T-cell (primary cell): Measurements from ENCODE around the gene RALBP1. TPM values are rescaled to one million over a fixed set of nuclear protein-coding genes. Genes with fewer than 3 reads are reported as not detected.

Source experiments
- ATAC-seq, 4 experiments: fragments of 200-7000 bp in 3 of 4; fragments of 150-1000 bp in 1 of 4; cut with Tn5 transposase; replicated peaks in 1 of 4; 1 replicate in 3 of 4; 2 replicates in 1 of 4; pipeline ENCODE4 v1.10.0; 2021; ENCODE audit warnings: moderate library complexity in 3 of 4, mild to moderate bottlenecking in 2 of 4, moderate number of reproducible peaks in 1 of 4
- CTCF ChIA-PET, 2 donors: fragments of 300-600 bp; sonication (Branson Sonifier 250); formaldehyde crosslinking; loops; one replicate each; lab custom pipeline; 2022; ENCODE audit warnings: antibody characterized with exemption in 2 of 2; lab: Charles Lee
- POLR2A ChIA-PET, 2 donors: fragments of 300-600 bp; sonication (Branson Sonifier 250); formaldehyde crosslinking; loops; one replicate each; lab custom pipeline; 2022; ENCODE audit warnings: antibody characterized with exemption in 2 of 2; lab: Charles Lee
- DNase-seq, 35 experiments: peaks; one replicate each; pipeline versions ENCODE4 v3.0.0 to v3.0.0-alpha.2; 2013 to 2023
- H3K27ac ChIP-seq: one replicate; pipeline ENCODE4 v1.5.1; 2013; ENCODE audit warnings: low read length
- H3K27me3 ChIP-seq, 2 experiments: replicated peaks in 1 of 2; 1 replicate in 1 of 2; 2 replicates in 1 of 2; pipeline versions ENCODE4 v1.6.1 to v1.7.0; 2013; ENCODE audit warnings: low read length in 1 of 2, mixed read lengths in 1 of 2; ENCODE audit not compliant: control insufficient read depth in 2 of 2, insufficient read depth in 2 of 2; ENCODE audit errors: extremely low read depth in 1 of 2
- H3K36me3 ChIP-seq, 2 donors: 1 replicate in 1 of 2; 2 replicates in 1 of 2; pipeline versions ENCODE4 v1.6.1 to v1.7.0; 2013; ENCODE audit warnings: low read length in 1 of 2; ENCODE audit not compliant: control insufficient read depth in 2 of 2, insufficient read depth in 1 of 2; ENCODE audit errors: extremely low read depth in 1 of 2
- H3K4me1 ChIP-seq, 2 experiments: 1 replicate in 1 of 2; 2 replicates in 1 of 2; pipeline versions ENCODE4 v1.6.1 to v1.7.0; 2013; ENCODE audit warnings: low read length in 2 of 2, mixed read lengths in 1 of 2; ENCODE audit not compliant: insufficient read depth in 2 of 2, control insufficient read depth in 1 of 2; ENCODE audit errors: extremely low read depth in 1 of 2
- H3K4me3 ChIP-seq, 2 donors: 1 replicate in 1 of 2; 2 replicates in 1 of 2; pipeline versions ENCODE4 v1.5.1 to v1.7.0; 2013; ENCODE audit warnings: mild to moderate bottlenecking in 2 of 2, low read length in 1 of 2, moderate library complexity in 1 of 2; ENCODE audit not compliant: control insufficient read depth in 1 of 2; ENCODE audit errors: extremely low read depth in 1 of 2
- H3K9me3 ChIP-seq: 2 replicates; pipeline ENCODE4 v1.7.0; 2013
- H3K27ac Mint-ChIP-seq, 2 donors: one replicate each; pipeline ENCODE4 v1.8.0; 2020 to 2021; ENCODE audit warnings: mild to moderate bottlenecking in 2 of 2, mixed read lengths in 2 of 2
- H3K27me3 Mint-ChIP-seq, 2 donors: one replicate each; pipeline ENCODE4 v1.8.0; 2021 to 2022; ENCODE audit warnings: mixed read lengths in 2 of 2
- H3K36me3 Mint-ChIP-seq: one replicate; pipeline ENCODE4 v1.8.0; 2021; ENCODE audit warnings: mixed read lengths
- H3K4me1 Mint-ChIP-seq, 3 donors: one replicate each; pipeline ENCODE4 v1.8.0; 2020 to 2022; ENCODE audit warnings: mixed read lengths in 3 of 3, mild to moderate bottlenecking in 1 of 3
- H3K4me3 Mint-ChIP-seq, 3 donors: one replicate each; pipeline ENCODE4 v1.8.0; 2020 to 2022; ENCODE audit warnings: mild to moderate bottlenecking in 3 of 3, mixed read lengths in 3 of 3, moderate library complexity in 3 of 3
- H3K9me3 Mint-ChIP-seq, 3 donors: one replicate each; pipeline ENCODE4 v1.8.0; 2020 to 2022; ENCODE audit warnings: mixed read lengths in 3 of 3
- WGBS: methylation state at CpG from one replicate; pipeline ENCODE4 v1.1.5; 2013; ENCODE audit warnings: missing lambda C conversion rate; ENCODE audit not compliant: insufficient coverage; 5-methylcytosine and 5-hydroxymethylcytosine counted together
- total RNA-seq, 35 experiments: library from RNA in 6 of 35; stranded (reverse) in 6 of 35; fragments of 120-200 nt in 1 of 35; gene quantifications; one replicate each; pipeline versions ENCODE4 v1.2.1 to v1.2.4 and lab custom pipeline; 2013 to 2026

Gene RALBP1
- total RNA-seq, 5 donors from 2014 or later (not counting 1 experiment from before 2014, with no cell fraction given) = 21.6 to 42.7 (median 41.5) TPM

DNA sequence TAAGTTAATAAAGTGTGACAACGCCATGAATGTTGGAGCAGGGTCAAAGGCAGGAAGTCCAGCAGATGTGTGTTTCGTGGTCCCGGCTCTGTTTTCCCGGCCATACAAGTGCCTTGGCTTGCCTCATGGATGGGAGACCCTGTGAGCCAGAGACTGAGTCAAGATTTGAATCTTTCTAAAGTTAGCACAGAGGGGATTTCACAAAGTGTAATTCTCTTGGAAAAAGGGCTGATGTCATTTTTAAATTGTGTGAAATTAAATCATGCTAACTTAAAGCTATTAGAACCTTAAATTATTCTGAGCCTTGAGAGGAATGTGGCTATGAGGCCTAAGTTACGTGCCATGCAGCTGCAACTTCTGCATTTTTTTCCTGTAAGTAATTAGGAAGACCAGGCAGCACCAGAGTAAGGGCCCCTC lies 38.3 kb upstream of the RALBP1 start:
- Mint-ChIP-seq H3K4me1 (peaks cover 4 to 7% (median 6%) of the 10 kb centered on the region in 3 donors), H3K9me3 (no peaks in the 10 kb centered on the region), H3K4me3 (no peak overlapping the region), H3K36me3 (no peaks in the 10 kb centered on the region), H3K27ac (no peak overlapping the region), H3K27me3 (peaks cover 8 to 9% of the 10 kb centered on the region in 2 donors)
- CTCF ChIA-PET = no interaction called here
- no peak overlapping the region for H3K27ac ChIP-seq
- no peaks in the 10 kb centered on the region for H3K4me1 ChIP-seq
- WGBS = 89% methylated on average over 4 of the region's 5 CpGs
- no peaks in the 10 kb centered on the region for H3K9me3 ChIP-seq
- peaks cover 0 to 6% of the 10 kb centered on the region in 2 experiments for H3K27me3 ChIP-seq
- DNase-seq (no peak), ATAC-seq (no peak)
- no peaks in the 10 kb centered on the region for H3K36me3 ChIP-seq
- H3K4me3 ChIP-seq = no peak overlapping the region
- POLR2A ChIA-PET = no interaction called here

DNA sequence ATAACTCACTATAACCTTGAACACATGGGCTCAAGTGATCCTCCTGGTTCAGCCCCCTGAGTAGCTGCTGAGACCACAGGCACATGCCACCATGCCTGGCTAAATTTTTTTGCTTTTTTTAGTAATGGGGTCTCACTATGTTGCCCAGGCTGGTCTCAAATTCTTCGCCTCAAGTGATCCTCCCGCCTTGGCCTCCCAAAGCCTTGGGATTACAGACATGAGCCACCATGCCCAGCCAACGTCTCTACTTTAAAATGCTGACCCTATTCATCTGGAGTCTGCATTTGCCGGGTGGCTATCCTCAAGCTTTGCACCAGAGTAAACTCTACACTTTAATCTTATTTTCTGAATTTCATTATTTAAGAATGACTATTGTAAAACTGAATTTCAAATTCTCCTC lies 37.6 kb upstream of the RALBP1 start:
- Mint-ChIP-seq H3K4me3 (no peak overlapping the region), H3K4me1 (peaks cover 4 to 7% (median 6%) of the 10 kb centered on the region in 3 donors)
- WGBS = 93% methylated on average over 2 of the region's 4 CpGs

DNA sequence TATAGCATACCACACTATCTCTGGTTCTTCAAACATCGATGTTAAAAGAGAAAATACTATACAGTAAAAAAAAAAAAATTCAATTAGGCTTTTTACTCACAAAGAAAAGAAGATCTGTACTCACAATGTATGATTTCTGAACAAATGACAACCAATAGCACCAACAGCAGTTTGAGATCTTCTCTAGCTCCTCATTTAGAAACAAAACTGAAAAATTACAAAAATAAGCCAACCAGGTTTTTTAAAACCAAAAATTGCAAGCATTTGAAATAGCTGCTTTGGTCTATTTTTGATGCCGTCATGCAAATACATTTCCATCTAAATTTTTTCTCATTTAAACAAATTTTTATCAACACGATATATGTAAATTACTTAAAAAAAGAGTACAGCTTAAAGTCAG lies 34.3 kb upstream of the RALBP1 start:
- Mint-ChIP-seq H3K27me3 (peaks cover 4 to 7% of the 10 kb centered on the region in 2 donors), H3K27ac (no peak overlapping the region), H3K9me3 (no peaks in the 10 kb centered on the region), H3K4me1 (no peaks in the 10 kb centered on the region), H3K4me3 (no peak overlapping the region), H3K36me3 (no peaks in the 10 kb centered on the region)
- Histone ChIP-seq H3K36me3 (no peaks in the 10 kb centered on the region), H3K27me3 (peaks cover 0 to 2% of the 10 kb centered on the region in 2 experiments), H3K4me1 (no peaks in the 10 kb centered on the region), H3K4me3 (no peak overlapping the region), H3K27ac (no peak overlapping the region), H3K9me3 (no peaks in the 10 kb centered on the region)
- CTCF ChIA-PET = interaction anchor here (0.6 to 0.7 kb wide), 3 partner anchors 69 to 407 kb away, joined by 3 to 10 read pairs (median 3); no protein-coding TSS in a partner anchor
- no peak for DNase-seq
- no peak for ATAC-seq
- WGBS = no CpG with 5 or more reads among the region's 3 CpGs
- POLR2A ChIA-PET = no interaction called here

More for the DNA sequence above, 37.6 kb upstream of the RALBP1 start:
- Histone ChIP-seq H3K36me3 (no peaks in the 10 kb centered on the region), H3K27me3 (peaks cover 0 to 9% of the 10 kb centered on the region in 2 experiments), H3K4me3 (no peak overlapping the region), H3K27ac (no peak overlapping the region), H3K9me3 (no peaks in the 10 kb centered on the region), H3K4me1 (no peaks in the 10 kb centered on the region)
- no peak for DNase-seq
- Mint-ChIP-seq H3K36me3 (no peaks in the 10 kb centered on the region), H3K9me3 (no peaks in the 10 kb centered on the region), H3K27me3 (peaks cover 8 to 9% of the 10 kb centered on the region in 2 donors), H3K27ac (no peak overlapping the region)
- ChIA-PET CTCF (no interaction called here), POLR2A (no interaction called here)
- no peak for ATAC-seq

DNA sequence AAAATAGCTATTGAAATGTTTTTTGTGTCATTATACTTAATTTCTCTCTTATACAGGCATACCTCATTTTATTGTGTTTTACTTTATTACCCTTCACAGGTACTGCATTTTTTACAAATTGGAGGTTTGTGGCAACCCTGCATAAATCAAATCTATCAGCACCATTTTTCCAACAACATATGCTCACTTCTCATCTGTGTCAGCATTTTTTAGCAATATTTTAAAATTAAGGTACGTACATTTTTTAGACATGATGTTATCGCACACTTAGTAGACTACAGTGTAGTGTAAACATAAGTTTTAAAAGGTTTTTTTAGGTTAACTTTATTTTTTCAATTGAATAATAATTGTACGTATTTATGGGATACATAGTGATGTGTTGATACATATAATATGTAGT lies 30.8 kb upstream of the RALBP1 start:
- H3K9me3 Mint-ChIP-seq = peaks cover 4 to 15% (median 6%) of the 10 kb centered on the region in 3 donors
- H3K4me1 Mint-ChIP-seq = no peaks in the 10 kb centered on the region
- no peaks in the 10 kb centered on the region for H3K9me3 ChIP-seq
- POLR2A ChIA-PET = no interaction called here
- no CpG with 5 or more reads among the region's 3 CpGs for WGBS
- CTCF ChIA-PET = no interaction called here
- H3K27me3 ChIP-seq = peaks cover 0 to 12% of the 10 kb centered on the region in 2 experiments
- H3K4me1 ChIP-seq = no peaks in the 10 kb centered on the region
- H3K4me3 ChIP-seq = no peak overlapping the region
- H3K36me3 ChIP-seq = no peaks in the 10 kb centered on the region
- no peak overlapping the region for H3K27ac ChIP-seq
- no peak overlapping the region for H3K27ac Mint-ChIP-seq
- no peak for DNase-seq
- peaks cover 6 to 7% of the 10 kb centered on the region in 2 donors for H3K27me3 Mint-ChIP-seq
- H3K4me3 Mint-ChIP-seq = no peak overlapping the region
- no peaks in the 10 kb centered on the region for H3K36me3 Mint-ChIP-seq
- no peak for ATAC-seq

DNA sequence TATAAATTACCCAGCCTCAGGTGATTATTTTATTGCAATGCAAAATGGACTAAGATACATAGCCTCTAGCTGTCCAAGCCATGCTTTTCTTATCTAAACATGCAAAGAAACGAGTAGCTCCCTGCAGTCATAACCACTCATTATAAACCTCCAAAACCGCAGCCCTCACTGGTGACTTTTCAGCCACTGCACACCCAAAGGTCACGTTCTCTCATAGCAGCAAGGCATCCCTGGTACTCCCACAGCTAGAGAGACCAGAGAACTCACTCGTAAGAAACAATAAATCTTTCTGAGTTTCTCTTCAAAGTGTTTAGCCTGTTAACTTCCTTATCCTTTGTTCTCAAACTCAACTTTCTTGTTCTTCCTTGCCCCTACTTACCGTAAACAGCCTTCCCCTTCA lies 28.5 kb upstream of the RALBP1 start:
- no peaks in the 10 kb centered on the region for H3K4me1 Mint-ChIP-seq
- H3K27me3 ChIP-seq = peaks cover 0 to 12% of the 10 kb centered on the region in 2 experiments
- ChIA-PET POLR2A (no interaction called here), CTCF (no interaction called here)
- no peaks in the 10 kb centered on the region for H3K9me3 ChIP-seq
- H3K4me1 ChIP-seq = no peaks in the 10 kb centered on the region
- ATAC-seq = no peak
- H3K36me3 Mint-ChIP-seq = no peaks in the 10 kb centered on the region
- H3K27ac Mint-ChIP-seq = no peak overlapping the region
- 82% methylated on average over 5 of the region's 5 CpGs for whole genome bisulfite sequencing
- H3K27ac ChIP-seq = no peak overlapping the region
- H3K4me3 ChIP-seq = no peak overlapping the region
- H3K27me3 Mint-ChIP-seq = peaks cover 6 to 13% of the 10 kb centered on the region in 2 donors
- H3K4me3 Mint-ChIP-seq = no peak overlapping the region
- peaks cover 4 to 15% (median 6%) of the 10 kb centered on the region in 3 donors for H3K9me3 Mint-ChIP-seq
- H3K36me3 ChIP-seq = no peaks in the 10 kb centered on the region
- no peak for DNase-seq

DNA sequence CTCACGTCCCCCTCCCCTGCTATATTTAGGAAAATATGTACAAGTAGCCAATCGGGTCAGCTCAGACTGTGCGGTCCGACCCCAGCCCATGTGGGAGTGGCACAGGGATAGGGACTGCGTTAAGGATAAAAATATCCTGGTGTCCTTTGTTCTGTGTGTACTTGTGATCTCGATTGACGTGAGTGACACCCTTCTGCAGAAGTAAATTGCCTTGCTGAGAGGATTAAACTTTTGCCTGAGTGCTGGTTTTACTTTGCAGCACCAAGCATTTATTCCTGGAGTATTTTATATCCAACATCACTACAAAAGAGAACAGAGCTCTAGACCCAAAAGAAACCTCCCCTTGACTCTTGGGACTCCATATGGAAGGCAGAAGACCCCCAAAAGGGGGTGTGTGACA lies 28.0 kb upstream of the RALBP1 start:
- Mint-ChIP-seq H3K27me3 (peaks cover 6 to 13% of the 10 kb centered on the region in 2 donors), H3K4me3 (no peak overlapping the region), H3K4me1 (no peaks in the 10 kb centered on the region), H3K27ac (no peak overlapping the region), H3K9me3 (peaks cover 4 to 15% (median 6%) of the 10 kb centered on the region in 3 donors), H3K36me3 (no peaks in the 10 kb centered on the region)
- DNase-seq = no peak
- no peaks in the 10 kb centered on the region for H3K9me3 ChIP-seq
- no peaks in the 10 kb centered on the region for H3K4me1 ChIP-seq
- no peak overlapping the region for H3K4me3 ChIP-seq
- 93% methylated on average over 6 of the region's 7 CpGs for WGBS
- H3K27me3 ChIP-seq = peaks cover 0 to 10% of the 10 kb centered on the region in 2 experiments
- no peak for ATAC-seq
- ChIA-PET POLR2A (no interaction called here), CTCF (no interaction called here)
- H3K36me3 ChIP-seq = no peaks in the 10 kb centered on the region
- no peak overlapping the region for H3K27ac ChIP-seq
